ENCODE results near the gene TWF1.
"Not testable (repeated sequence)": the region's sequence is repeated elsewhere in the genome, so short reads cannot be mapped to it uniquely, and the experiment has no call there.

Gene TWF1

DNA sequence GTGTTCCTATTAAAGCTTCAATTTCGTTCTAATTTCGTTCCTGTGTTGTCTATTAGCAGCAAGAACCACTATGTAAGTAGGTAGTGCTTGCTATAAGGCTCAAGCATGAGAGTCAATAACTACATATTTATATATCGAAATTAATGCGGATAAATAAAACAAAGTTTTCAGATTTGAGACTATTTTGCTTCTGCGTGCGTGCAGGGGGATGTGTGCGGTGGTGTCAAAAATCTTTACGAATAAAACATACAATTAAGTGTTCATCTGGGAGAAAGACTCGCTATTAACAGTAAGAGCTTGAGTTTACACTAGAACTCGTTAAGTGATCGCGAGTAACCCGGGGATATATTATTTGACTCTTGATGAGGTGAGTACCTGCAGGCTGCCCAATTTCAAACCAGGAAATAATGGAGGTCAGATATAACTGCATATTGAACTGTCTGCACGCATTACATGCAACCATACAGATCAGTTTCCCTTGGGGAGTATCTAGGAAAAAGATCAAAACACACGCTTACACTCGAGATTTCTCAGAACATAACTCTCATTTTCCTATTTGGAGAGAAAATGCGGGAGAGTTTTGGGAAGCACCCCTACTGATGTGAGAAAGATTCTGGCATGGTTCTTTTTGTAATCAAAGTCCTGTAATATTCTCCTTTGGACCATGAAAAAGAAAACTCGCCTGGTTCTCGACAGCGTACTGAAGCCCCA, 813 bp downstream of the TWF1 start:
- no peak for DNase-seq (ENCODE audit: low spot score)

DNA sequence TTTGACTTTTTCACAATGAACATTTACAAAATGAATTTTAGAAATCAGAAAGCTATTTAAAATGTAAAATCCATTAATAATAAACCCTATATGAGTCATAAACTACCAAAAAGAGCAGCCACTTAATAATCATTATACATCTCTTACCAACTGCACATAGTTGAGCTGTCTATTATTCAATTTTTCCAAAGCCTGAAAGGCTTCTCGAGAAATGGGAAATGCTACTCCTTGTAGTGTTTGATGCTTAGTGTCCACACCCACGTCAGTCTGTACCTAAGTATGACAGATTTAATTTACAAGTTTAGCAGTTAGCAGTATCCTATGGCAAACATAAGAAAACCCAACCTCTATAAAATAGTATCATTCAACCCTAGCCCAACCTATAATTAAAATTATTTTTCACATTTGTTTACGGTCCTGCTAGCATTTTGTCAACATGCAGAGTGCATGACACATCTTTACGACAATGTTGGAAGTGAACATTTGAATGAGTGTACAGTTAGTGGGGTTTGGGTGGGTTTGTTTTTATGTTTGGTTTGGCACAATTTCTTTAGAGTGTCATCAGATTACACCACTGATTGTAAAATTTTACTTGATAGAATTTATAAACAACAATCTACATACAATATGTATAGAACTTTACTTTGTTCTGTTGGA, 8.4 kb downstream of the TWF1 start:
- no peak for DNase-seq (ENCODE audit: low spot score)

DNA sequence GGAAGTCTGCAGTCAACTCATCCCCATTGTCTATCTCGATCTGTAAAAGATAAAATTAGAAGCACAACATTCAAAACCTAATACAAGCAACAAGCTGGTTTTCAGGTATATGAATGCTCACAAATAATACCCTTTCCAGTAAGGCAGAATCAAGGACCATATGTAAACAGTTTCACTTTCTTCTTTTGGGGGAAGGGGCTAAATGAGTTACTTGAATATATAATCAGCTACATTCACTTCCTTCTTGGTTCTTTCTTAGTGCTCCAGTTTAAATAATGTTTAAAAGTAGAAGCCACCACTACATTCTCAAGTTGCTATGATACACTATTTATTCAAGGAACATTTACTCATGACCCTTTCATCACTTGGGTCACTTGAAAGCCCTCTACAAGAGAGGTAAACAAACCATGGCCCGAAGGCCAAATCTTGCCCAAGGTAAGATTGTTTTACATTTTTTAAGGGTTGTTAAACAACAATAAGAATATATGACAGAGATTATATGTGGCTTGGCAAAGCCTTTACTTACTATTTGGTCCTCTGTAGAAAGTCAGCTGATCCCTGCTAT, 10.3 kb downstream of the TWF1 start:
- peak; percentile 27 for DNase-seq (ENCODE audit: low spot score)

DNA sequence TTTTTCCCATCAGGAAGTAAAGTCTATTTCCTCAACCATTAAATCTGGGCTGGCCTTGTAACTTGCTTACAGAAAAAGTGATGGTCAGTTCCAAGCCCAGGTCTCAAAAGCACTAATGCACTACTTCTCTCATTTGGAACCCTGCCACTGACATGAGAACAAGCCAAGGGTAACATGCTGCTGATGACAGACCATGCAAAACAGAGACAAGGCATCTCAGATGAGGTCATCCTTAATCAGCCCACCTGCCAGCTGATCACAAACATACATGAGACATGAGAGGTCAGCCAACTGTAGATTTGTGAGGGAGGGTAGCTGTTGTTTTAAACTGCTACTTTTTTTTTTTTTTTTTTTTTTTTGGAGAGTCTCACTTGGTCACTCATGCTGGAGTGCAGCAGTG, 16.2 kb downstream of the TWF1 start:
- no peak for DNase-seq (ENCODE audit: low spot score)

DNA sequence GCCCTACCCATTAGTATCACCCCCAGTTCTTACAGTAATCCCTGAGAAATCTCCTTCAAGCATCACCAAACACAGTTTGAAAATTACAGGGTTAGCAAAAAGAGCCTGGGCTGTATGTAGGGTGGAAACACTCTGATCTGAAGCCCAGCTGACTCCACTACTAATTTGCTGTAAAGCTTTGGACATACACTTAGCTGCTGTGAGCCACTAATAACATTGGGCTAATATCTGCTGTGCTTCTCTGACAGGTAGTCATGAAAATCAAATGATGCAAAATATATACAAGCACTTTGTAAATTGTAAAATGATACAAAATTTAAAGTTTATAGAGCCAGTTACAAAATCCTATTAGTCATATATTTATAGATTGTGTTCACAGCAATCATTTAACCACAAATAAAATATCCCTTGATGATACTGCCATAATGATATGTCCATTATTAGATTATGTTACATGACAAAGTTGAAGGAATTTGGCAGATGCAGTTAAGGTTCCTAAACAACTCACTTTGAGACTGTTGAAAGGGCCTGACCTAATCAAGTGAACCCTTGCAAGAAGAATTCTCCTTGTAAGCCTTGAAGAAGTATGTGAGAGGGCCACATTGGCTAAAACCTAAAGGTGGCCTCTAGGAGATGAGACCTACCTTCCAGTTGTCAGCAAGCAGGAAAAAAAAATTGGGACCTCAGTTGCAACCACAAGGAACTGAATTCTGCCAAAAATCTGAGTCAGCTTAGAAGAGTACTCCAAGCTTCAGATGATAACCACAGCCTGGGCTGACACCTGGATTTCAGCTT, 19.0 kb downstream of the TWF1 start:
- DNase-seq (ENCODE audit: low spot score), result no peak

DNA sequence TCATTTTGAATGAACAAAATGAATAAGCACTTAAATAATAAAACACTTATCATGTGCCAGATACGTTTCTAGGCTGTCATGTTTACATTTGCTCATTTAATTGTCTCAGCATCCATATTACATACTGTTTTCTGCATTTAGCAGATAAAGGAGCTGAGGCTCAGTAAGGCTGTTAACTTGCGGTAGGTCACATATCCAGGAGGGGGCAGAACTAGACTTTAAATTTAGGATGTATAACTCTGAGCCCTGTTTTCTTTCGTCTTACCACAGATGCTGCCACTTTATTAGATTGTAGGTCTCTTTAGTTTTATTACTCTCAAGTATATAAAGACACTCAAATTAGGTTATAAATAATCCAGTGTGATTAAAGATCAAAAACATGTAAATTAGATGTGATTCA, 29.6 kb downstream of the TWF1 start:
- peak; percentile 47 for DNase-seq (ENCODE audit: low spot score)

DNA sequence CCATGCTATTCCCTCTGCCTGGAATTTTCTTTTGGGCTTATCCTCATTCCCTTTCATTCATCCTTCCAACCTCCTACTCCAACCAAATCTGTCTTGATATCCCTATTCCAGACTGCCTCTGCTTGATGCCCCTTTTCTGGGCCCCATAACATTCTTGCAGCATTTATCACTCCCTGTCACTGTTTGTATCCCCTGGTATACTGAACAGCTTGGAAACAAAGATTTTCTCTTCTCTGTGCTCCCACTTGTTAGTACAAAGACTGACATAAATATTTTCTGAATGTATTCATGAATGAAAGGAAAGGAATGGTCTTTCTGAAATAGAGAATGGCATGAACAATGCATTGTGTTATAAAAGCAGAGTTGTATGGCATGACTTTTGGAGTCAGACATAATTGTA, 39.8 kb downstream of the TWF1 start:
- no peak for DNase-seq (ENCODE audit: low spot score)

DNA sequence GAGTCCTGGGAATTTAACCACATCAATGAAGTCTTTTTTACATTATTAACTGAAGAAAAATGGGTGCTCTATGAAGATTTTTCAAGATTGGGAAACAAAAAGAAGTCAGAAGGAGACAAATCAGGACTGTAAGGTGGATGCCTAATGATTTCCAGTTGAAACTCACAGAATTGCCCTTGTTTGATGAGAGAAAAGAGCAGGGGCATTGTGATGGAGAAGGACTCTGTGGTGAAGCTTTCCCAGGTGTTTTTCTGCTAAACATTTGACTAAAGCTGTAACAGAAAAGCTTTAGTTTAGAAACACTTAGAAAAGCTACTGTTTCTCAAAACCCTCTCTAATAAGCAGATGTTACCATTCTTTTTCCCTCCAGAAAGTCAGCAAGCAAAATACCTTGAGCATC, 41.6 kb downstream of the TWF1 start:
- DNase-seq (ENCODE audit: low spot score), result no peak

DNA sequence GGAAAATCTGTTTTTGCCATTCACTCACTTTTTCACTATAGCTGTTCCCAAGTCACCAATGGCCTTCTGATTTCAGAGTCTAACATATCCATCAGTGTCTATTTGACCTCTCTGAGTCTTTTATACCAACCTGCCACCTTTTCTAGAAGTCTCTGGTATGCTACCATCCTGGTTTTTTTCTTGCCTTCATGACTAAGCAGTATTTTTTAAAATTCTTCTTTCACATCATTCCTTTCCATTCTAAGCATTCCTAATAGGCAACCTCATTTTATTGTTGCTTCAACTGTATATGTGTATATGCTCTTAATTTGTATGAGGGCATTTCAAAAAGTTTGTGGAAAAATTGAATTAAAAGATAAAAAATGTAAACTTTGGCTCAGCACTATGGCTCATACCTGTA, 42.3 kb downstream of the TWF1 start:
- no peak for DNase-seq (ENCODE audit: low spot score)

DNA sequence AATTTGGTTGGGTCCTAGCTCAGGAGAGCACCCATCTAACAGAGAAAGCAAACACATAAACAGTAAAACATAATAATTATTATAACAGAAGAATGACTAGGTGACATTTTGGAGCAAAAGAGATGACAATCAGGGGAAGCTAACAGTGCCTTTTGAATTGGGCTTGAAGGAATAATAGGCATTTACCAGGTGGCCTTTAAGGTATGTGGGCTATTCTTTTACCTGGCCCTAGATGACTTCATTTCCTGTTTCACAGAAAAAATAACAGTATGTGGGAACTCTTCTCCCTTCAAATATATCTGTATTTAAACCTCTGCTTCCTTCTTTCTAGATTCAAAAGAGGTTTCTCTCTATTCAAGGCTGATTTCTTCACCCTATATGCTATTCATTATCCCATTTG, 43.5 kb downstream of the TWF1 start:
- DNase-seq (ENCODE audit: low spot score), result no peak

DNA sequence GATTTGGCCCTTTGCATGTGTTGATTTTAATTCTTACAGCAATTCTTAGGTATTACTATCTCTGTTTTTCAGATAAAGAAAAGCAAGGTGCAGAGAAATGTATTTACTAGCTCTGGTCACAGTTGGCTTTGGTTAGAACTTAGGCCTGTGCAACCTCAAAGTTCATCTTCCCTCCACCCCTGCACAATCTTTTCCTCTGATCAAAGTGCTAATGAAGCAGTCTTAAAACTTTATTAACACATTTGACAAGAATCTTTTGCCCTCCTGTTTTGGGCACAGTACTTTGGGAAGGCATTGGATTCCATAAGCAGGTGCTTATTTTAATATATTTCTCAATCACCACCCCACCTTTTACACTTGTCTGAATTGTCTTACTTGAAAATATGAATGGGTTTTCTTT, 44.6 kb downstream of the TWF1 start:
- no peak for DNase-seq (ENCODE audit: low spot score)

DNA sequence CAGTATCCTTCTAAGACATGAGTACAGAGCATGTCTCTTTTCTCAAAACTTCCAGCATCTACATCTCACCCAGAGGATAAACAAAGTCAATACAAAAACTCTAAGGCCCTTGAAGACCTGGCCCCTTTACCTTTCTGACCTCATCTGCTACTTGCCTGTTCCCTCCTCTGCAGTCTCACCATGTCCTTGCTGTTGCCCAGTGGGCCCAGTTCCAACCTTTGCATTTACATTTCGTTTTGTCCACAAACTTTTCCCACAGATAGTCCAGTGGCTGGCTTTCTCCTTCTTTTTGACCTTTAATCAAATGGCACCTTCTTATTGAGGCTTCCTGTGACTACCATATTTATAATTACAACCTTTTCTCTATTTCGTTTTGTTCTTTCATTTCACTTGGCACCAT, 45.7 kb downstream of the TWF1 start:
- DNase-seq (ENCODE audit: low spot score), result no peak

DNA sequence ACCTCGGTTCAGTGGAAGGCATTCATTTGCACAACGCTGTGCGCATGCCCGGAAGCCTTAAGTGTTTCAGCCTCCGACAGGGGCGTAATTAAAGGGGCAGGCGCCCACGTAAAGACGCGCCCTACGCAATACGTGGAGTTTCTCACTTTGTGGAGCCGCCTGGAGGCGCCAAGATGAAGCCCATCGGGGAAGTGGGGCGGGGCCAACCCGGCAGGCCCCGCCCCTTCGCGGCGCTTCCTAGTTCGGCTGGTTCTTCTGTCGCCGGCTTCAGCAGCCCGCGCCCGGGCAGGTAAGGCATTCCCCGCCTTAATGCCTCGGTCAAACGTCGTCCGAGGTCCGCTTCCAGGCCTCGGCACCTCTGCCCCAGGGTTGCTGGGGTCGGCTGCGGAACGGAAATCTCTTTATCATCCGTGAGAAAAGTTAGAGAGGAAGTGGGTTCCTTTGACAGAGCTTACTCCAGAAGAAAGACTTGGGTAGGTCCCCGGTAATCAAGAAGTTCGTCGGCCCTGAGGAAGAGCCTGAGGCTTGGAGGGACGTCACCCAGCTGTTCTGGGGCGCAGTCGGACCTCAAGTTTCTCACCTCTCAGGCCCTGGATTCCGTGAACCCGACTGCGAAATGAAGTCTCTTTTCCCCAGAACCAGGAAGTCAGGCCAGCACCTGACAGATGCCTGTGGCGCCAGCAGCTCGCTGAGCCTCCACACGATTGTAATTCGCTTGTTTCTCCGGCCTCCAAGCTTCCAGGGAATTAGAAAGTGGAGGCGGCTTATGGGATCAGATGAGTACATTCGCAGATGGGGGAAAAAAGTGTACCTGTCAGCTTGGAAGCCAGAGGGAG, 47.2 kb downstream of the TWF1 start, which contains the start of the genes IRAK4 and PUS7L:
Gene IRAK4 (plus strand): TSS at position 224 of the 836 bp plus-strand sequence. CDS start 9,161 bp downstream, outside the sequence.
Gene PUS7L (minus strand): TSS at position 63 of the 836 bp plus-strand sequence. CDS start 3,545 bp downstream, outside the sequence.
- DNase-seq (ENCODE audit: low spot score), result peak; percentile 81

DNA sequence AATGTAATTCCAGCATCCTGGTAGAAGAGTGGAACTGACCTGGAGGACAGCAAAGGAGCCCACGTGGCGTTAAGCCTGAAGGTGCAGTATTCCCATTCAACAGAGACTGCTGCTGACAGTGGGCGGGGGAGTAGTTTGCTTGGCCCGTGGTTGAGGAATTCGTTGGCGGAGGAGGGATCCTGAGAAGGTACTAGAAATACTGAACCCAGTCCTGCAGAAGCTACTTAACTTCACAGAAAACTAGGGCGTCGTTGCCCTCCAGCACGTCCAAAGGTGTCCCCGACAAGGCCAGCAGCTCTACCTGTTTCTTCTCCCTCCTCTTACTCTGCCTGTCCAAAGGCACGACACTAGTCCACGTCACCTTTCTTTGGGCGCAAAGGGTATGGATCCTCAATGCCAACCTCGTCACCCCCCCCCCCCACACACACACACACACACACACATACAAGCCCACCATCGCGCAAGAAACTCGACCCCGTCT, 47.8 kb downstream of the TWF1 start:
- peak; percentile 49 for DNase-seq (ENCODE audit: low spot score)

DNA sequence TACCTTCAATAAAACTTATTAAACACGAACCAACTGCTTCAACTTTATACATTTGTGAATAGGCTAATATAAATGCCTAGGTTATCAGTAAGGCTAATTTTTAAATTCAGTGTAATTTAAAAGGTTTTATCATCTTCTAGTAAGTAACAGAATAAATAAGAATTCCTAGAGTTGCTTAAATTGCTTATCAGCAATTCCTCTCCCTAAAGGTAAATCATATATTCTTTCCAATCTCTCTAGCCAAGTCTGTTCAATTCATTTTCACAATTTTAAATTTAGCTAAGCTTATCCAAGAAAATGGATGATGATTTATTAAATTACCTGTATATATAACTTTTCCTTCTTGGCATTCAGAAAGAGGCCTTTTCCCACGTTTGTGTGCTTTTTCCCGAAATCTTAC, 52.1 kb downstream of the TWF1 start:
- no peak for DNase-seq (ENCODE audit: low spot score)

DNA sequence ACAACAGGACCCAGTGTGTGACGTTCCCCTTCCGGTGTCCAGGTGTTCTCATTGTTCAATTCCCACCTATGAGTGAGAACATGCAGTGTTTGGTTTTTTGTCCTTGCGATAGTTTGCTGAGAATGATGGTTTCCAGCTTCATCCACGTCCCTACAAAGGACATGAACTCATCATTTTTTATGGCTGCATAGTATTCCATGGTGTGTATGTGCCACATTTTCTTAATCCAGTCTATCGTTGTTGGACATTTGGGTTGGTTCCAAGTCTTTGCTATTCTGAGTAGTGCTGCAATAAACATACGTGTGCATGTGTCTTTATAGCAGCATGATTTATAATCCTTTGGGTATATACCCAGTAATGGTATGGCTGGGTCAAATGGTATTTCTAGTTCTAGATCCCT, 54.8 kb downstream of the TWF1 start:
- not testable (repeated sequence) for DNase-seq (ENCODE audit: low spot score)

DNA sequence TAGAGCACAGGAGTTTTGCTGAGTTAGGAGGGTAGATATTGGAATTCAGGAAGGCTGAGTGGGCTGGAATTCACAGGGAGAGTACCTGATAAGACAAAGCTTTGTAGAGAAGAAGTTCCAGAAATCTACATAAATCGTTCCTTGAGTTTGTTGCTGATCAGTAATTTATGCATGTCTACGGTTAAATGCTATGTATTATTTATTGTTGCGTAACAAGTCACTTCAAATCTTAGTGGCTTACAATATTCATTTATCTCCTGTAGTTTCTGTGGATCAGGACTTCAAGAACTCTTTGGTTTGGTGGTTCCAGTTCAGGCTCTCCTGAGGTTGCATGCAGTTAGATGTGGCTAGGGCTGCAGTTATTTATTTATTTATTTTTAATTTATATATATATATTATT, 55.3 kb downstream of the TWF1 start:
- no peak for DNase-seq (ENCODE audit: low spot score)

DNA sequence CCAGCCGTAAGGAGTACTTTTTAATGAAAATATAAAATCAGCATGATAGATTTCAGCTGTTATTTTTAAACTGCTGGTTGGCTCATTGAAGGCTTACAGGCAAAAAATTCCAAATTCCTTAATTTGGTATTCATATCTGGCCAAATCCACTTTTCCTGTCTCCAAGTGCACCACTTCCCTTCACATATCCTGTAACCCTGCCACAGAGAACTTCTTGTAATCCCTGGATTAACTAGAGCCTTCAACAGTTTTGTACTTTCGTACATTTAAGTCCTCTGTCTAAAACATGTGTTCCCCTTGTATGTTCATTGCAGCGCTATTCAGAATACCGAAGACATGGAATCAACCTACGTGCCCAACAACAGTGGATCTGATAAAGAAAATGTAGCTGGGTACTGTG, 57.1 kb downstream of the TWF1 start:
- DNase-seq (ENCODE audit: low spot score), result no peak

DNA sequence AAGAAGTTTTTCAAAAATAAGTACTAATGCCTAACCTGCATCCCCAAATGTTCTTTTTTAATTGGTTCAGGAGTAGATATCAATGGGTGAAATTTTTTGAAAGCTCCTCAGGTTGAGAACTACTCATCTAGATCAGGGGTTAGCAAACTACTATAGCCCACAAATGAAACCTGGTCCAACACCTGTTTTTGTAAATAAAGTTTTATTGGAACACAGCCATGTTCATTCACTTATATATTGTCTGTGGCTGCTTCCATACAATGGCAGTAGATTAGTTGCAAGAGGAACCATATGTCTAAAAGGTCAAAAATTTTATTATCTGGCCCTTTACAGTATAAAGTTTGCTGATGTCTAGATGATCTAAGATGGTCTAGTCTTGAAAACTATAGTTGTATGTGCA, 61.3 kb downstream of the TWF1 start:
- DNase-seq (ENCODE audit: low spot score), result no peak

All from HuH-7 (cell line).